GM18526 (cell line): ENCODE measurements around the gene RELL2.

Experiments
- POLR2A ChIP-seq: IDR thresholded peaks from 3 replicates; pipeline ENCODE4 v1.6.1; 2011; ENCODE audit not compliant: insufficient read length; ENCODE audit errors: extremely low read depth

Gene RELL2

GRCh38 chr5:141654298-141654697 lies 17.5 kb downstream of the RELL2 start:
- TF ChIP-seq POLR2A, result no peak

GRCh38 chr5:141655020-141655419 lies 18.2 kb downstream of the RELL2 start:
- no peak for TF ChIP-seq POLR2A

GRCh38 chr5:141656396-141656795 lies 19.6 kb downstream of the RELL2 start:
- TF ChIP-seq POLR2A, result no peak

DNA sequence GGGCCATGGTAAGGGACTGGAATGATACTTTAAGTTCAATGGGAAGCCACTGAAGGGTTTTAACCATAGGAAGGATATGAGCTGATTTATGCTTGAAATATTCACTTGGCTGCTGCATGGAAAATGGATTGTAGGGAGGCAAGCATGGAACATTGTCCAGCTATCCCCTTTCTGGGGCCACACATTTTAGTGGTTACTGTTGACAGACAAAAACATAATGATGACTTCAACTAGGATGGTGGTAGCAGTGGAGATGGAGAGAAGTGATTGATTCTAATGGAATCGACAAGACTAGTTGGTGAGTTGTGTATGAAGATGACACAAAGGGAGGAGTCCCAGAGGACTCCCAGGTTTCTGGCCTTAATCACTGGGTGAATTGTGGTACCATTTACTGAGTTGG lies 20.6 kb downstream of the RELL2 start:
- TF ChIP-seq POLR2A, result no peak

DNA sequence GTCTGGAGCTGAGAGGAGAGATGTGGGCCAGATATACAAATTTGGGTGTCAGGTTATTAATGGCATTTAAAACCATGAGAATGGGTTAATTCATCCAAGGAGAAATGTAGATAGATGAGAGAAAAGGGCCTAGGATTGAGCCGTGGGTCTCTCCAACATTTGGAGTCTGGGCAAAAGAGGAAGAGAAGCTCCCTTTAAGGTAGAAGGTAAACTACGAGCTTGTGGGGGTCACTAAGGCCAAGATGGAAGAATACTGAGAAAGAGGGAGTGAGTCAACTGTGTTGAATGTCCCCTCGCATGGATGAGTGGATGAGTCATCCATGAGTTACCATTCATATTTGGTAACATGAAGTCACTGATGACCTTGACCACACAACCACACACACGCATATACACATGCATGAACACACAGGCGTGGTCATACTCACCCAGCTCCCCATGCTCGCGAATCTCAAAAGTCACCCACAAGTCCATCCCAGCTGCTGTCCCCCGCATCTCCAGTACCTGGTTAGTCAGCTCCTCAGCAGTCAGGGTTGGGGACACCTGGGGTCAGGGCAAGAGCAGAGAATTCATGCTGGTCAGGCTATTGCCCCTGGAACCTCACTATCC lies 21.2 kb downstream of the RELL2 start:
- TF ChIP-seq POLR2A, result no peak

DNA sequence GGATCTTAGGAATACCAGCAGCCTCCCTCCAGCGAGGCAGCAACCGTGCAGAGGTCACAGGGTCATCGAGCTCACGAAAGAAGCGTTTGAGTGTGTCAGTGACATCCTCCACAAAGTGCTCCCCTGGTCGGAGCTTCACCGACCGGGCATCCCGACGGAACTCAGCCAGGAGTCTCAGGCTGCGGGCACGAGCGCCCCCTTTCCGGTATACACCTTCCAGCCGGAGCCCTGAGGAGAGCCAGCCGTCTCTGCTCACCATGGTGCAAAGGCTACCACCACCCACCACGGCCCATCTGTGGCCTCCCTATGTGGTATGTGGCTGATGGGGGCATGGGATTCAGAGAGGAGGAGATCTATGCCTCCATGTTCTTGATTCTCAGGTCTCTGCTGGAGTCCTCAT lies 25.2 kb downstream of the RELL2 start:
- no peak for TF ChIP-seq POLR2A

GRCh38 chr5:141663506-141663905 lies 26.7 kb downstream of the RELL2 start:
- no peak for TF ChIP-seq POLR2A

- no peak for TF ChIP-seq POLR2A
These were observed 28.1 kb downstream of the RELL2 start for GRCh38 chr5:141664733-141665461.

GRCh38 chr5:141665995-141666940 lies 29.5 kb downstream of the RELL2 start:
- TF ChIP-seq POLR2A, result no peak

GRCh38 chr5:141668601-141669265 lies 31.9 kb downstream of the RELL2 start:
- TF ChIP-seq POLR2A, result no peak

DNA sequence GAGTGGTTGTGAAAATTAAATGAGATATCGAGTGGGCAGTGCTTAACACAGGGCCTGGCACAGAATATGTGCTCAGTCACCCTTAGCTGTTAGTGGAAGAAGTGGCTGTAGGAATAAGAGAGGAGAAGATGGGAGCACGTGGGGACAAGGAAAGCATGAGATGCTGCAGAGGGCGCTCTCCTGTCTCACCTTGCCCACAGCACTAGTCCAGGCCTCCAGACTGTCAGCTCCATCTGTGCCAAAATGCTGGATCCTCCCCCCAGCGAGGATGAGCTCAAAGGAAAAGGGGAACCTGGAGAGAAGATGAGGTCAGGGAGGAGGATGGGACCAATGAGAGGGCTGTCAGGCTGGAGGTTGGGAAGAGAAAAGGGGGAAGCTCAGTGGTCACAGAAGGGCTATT lies 32.7 kb downstream of the RELL2 start:
- no peak for TF ChIP-seq POLR2A

GRCh38 chr5:141672071-141672840 lies 35.5 kb downstream of the RELL2 start:
- no peak for TF ChIP-seq POLR2A

DNA sequence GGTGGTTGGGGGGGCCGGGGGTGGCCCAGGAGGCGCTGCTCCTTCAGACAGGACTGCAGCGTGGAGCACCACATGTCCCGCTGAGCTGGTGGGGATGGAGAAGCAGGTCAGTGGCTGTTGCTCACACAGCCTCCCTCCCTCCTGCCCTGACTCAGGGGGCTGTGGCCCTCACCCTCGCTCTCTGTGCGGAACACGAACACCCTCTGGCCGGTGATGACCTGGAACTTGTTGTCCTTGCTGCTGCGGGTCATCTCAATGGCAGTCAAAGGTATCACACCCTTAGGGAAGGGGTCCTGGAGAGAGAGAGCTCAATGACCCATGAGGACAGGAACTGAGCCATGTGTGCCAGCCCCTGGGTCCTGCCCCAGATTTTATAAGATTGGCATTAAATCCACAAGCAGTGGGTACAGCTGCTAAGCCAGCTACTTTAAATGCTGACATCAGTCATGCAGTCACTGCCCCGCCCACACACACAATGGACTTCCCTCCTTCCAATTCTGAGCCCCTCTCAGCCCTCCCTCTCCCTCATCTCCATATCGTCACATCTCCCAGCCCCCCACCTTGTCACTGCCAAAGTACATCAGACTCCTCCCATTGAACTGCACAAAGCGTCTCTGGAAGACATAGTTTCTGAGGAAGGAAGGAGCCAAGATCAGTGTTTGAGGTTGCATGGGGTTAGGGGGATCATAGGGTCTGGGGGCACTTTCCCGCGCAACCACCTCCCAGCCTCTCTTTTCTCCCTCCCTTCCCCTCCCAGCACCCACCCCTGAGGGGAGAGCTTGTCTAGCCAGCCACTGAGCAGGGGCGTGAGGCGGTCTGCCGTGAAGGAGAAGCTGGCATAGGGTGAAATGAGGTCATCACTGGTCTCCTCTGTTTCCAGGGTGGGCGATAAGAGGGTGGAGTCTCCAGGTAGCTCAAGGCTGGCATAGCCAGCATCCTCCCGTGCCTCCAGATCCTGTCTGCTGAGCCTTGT lies 36.3 kb downstream of the RELL2 start:
- TF ChIP-seq POLR2A, result no peak

GRCh38 chr5:141674747-141675146 lies 38.0 kb downstream of the RELL2 start:
- no peak for TF ChIP-seq POLR2A

DNA sequence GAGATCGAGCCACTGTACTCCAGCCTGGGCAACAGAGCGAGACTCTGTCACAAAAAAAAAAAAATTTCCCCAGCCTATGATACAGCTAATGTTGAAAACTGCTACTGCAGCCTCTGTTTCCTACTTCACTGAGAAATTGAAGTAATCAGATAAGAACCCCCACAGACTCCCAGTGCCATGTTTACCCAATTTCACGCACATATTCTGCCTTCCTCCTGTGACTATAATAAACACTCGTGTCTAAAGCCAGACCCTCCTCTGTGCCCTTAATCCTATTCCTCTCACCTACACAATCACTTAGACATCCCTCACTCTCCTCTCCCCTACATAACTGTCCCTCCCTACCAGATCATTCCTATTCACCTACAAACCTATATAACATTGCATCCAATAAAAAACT lies 38.9 kb downstream of the RELL2 start:
- TF ChIP-seq POLR2A, result no peak
